Stimulated activated naive CD8-positive, alpha-beta T cell treated with anti-CD3 and anti-CD28 coated beads, Interleukin-15, amount 100 ng/mL, for 72 hours (primary cell): ENCODE data around the gene MAB21L4.
A peak's percentile ranks its signal among the peaks of the same experiment; 100 is the strongest.

Source experiments
- ATAC-seq: fragments of 150-1000 bp; cut with Tn5 transposase; 2 replicates; pipeline ENCODE4 v1.10.0; 2021; ENCODE audit warnings: mild to moderate bottlenecking, moderate library complexity
- DNase-seq, 2 donors: peaks; one replicate each; pipeline ENCODE4 v3.0.0; 2021 to 2022
- H3K27ac Mint-ChIP-seq, 2 donors: one replicate each; pipeline ENCODE4 v1.8.0; 2022; ENCODE audit warnings: mild to moderate bottlenecking in 2 of 2, mixed read lengths in 2 of 2, moderate library complexity in 2 of 2
- H3K27me3 Mint-ChIP-seq: one replicate; pipeline ENCODE4 v1.8.0; 2022; ENCODE audit warnings: mixed read lengths
- H3K4me1 Mint-ChIP-seq: one replicate; pipeline ENCODE4 v1.8.0; 2022; ENCODE audit warnings: mild to moderate bottlenecking, mixed read lengths
- H3K4me3 Mint-ChIP-seq, 2 donors: one replicate each; pipeline ENCODE4 v1.8.0; 2022; ENCODE audit warnings: mild to moderate bottlenecking in 2 of 2, mixed read lengths in 2 of 2, moderate library complexity in 1 of 2
- H3K9me3 Mint-ChIP-seq, 2 donors: one replicate each; pipeline ENCODE4 v1.8.0; 2022; ENCODE audit warnings: mixed read lengths in 2 of 2

MAB21L4 gene

DNA sequence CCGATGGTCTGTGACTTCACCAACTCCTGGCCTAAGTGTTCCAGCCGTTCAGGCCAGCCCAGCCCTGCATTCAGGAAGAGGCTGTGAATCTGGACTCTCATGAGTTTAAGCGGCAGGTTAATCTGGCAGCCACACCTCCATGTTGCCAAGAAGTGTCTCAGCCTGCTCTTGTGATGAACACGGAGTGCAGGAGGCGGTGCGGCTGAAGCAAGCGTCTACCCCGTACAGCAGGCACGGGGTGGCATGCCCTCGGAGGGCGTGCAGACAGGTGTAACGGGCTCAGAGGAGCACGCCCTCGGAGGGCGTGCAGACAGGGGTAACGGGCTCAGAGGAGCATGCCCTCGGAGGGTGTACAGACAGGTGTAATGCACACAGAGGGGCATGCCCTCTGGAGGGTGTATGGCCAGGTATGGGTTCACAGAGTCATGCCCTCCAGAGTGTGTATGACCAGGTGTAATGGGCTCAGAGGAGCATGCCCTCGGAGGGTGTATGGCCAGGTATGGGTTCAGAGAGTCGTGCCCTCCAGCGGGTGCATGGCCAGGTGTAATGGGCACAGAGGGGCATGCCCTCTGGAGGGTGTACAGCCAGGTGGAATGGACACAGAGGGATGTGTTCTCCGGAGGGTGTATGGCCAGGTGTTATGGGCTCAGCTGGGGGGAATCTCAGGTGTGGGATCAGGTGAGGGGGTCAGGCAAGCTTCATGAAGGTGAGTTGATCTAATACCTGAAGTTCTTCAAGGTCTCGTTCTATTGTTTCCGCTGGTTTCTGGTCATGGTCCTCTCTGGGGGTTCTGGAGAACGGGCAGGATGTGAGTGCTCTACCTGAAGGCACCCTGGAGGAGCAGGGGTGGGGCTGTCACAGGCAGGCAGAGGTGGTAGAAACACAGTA lies 32.8 kb upstream of the MAB21L4 start:
- H3K4me1 Mint-ChIP-seq = no peaks in the 10 kb centered on the region
- DNase-seq = peak in 1 of 2 donors; percentile 4
- no peak overlapping the region for H3K27ac Mint-ChIP-seq
- no peak for ATAC-seq
- H3K27me3 Mint-ChIP-seq = no peaks in the 10 kb centered on the region
- H3K9me3 Mint-ChIP-seq = no peaks in the 10 kb centered on the region
- no peak overlapping the region for H3K4me3 Mint-ChIP-seq

DNA sequence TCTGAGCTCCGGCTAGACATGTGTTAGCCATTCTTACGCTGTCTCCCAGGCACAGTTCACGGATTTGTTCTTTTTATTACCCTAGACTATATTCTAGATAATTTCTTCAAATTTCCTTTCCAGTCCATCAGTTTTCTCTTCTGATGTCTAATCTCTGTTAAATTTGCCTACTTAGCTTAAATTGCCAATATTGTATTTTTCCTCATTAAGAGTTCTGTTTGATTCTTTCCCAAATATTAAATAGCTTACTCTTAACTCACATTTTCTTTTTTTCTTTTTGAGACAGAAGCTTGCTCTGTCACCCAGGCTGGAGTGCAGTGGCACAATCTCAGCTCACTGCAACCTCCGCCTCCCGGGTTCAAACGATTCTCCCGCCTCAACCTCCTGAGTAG lies 31.4 kb upstream of the MAB21L4 start:
- H3K27ac Mint-ChIP-seq = no peak overlapping the region
- H3K9me3 Mint-ChIP-seq = no peaks in the 10 kb centered on the region
- H3K4me1 Mint-ChIP-seq = no peaks in the 10 kb centered on the region
- H3K4me3 Mint-ChIP-seq = no peak overlapping the region
- ATAC-seq (no peak), DNase-seq (no peak)
- no peaks in the 10 kb centered on the region for H3K27me3 Mint-ChIP-seq

DNA sequence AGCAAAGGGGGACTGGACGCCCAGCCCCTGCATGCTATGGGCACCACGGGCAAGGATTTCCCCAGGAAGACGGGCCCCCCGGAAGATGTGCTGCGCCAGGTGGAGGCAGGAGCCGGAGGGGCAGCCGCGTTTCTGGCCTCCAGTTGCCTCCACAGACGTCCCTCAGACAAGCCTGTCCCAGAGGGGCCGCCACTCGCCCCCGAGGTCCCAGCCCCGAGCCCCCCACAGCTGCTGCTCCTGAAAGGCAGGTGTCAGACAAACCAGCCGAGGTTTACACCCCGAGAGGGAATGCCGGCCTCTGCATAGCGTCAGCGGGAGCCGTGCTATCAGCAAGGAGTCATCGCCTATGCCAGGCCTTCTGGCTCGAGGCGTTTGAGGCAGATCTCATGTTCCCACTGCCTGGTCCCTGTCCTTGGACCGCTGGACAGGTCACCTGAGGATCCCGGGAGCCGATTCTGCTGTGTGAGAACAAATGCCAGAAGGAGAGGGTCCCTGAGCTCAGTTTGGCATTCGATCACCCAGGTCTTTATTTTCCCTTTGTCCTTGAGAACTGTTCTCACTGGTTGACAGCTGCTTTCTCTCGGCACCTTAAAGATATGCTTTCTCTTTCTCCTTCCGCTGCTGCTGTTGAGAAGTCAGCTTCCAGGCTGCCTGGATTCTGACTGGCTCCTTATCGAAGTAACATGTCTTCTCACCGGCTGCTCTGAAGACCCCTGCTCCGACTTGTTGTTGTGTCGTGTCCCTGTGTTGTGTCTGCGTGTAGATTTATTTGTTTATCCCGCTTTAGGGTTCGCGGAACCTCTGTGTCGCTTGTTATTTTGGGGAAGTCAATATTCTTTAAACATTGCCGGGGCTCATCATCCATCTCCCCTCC lies 30.8 kb upstream of the MAB21L4 start:
- Mint-ChIP-seq H3K27me3 (no peaks in the 10 kb centered on the region), H3K4me3 (no peak overlapping the region), H3K27ac (no peak overlapping the region), H3K4me1 (no peaks in the 10 kb centered on the region), H3K9me3 (no peaks in the 10 kb centered on the region)
- ATAC-seq (no peak), DNase-seq (peak in 1 of 2 donors; percentile 7)

DNA sequence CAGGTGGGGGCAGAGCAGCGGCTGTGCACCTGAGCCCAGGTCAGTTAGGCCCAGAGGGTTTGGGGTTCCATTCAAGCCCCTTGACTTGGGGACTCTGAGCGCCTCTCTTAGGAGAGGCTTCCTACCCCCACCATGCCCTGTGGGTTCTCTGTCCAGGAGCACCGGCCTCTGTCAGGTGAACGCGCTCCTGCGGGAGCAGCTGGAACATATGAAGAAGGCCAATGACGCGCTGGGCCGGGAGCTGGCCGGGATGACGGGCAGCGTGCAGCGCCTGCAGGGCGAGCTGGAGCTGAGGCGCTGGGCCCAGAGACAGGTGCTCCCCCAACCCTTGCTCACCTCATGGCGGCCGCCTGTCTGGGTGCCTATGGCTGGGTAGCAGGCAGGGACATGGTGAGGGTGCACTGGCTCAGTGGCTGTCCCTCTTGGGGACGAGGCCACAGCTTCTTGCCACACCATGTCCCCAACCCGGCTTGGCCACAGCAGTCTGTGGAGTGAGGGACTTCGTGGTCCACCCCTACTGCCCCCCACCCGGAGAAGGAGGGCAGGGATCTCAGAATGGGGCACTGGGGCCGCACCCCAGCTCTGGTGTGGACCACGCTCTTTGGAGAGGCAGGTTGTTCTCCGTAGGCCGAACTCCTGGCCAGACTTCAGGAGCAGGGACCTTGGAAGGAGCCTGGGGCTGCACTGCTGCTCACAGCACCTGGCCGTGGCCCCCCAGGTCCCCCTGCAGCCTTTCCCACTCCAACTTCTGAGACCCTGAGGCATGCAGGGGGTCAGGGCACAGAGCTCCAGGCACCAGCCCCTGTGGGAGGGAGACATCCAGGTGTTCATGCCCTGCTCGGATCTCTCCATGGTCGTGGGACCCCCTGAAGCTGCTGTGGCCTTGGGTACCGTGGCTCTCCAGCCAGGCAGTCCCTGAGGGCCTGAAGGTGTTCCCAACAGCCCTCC lies 29.9 kb upstream of the MAB21L4 start:
- DNase-seq = peak in 1 of 2 donors; percentile 9
- Mint-ChIP-seq H3K27ac (no peak overlapping the region), H3K4me1 (no peaks in the 10 kb centered on the region), H3K4me3 (no peak overlapping the region), H3K27me3 (no peaks in the 10 kb centered on the region), H3K9me3 (no peaks in the 10 kb centered on the region)
- ATAC-seq = peak; percentile 16

DNA sequence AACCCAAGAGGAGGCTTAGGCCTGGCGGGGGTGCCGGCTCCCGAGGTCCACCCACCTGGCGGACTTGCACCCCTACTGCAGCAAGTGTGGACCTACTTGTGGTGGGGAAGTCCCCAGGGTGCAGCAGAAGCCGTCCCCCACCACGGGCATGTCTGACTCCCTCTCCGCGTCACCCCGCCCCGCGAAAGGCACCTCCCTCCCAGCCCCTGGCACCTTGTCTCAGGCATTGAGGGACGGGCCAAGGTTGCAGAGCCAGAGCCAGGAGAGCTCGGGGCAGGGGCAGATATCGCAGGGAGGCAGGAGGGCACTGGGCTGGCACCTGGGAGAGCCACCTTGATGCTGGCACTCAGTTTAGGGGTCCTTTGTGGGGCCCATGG lies 29.2 kb upstream of the MAB21L4 start:
- DNase-seq (peak in 1 of 2 donors; percentile 11), ATAC-seq (peak; percentile 14)
- H3K27ac Mint-ChIP-seq = no peak overlapping the region
- no peaks in the 10 kb centered on the region for H3K9me3 Mint-ChIP-seq
- no peak overlapping the region for H3K4me3 Mint-ChIP-seq
- H3K27me3 Mint-ChIP-seq = no peaks in the 10 kb centered on the region
- H3K4me1 Mint-ChIP-seq = no peaks in the 10 kb centered on the region

DNA sequence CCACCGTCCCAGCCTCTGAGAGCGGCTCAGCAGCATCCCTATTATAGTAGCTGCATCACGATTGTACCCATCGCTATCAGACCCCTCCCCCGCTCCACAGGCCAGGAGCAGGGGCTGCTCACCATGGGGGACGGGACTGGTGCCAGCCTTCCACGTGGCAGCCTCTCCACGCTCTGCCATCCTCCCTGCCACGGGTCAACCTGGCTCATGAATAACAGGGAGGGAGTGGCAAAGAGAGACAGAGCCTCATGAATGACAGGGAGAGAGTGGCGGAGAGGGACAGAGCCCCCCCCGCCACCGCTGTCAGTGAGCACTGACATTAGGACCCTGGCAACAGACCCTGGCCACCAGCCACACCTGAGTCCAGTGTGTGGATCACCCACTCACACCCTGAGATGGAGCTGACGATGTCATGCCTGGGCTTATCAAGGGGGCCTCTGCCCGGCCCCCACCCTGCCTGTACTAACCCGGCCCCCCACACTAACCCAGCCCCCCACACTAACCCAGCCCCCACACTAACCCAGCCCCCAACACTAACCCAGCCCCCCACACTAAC lies 27.1 kb upstream of the MAB21L4 start:
- DNase-seq = peak in 1 of 2 donors; percentile 5
- H3K9me3 Mint-ChIP-seq = no peaks in the 10 kb centered on the region
- H3K27ac Mint-ChIP-seq = no peak overlapping the region
- ATAC-seq = no peak
- no peaks in the 10 kb centered on the region for H3K4me1 Mint-ChIP-seq
- no peaks in the 10 kb centered on the region for H3K27me3 Mint-ChIP-seq
- no peak overlapping the region for H3K4me3 Mint-ChIP-seq

DNA sequence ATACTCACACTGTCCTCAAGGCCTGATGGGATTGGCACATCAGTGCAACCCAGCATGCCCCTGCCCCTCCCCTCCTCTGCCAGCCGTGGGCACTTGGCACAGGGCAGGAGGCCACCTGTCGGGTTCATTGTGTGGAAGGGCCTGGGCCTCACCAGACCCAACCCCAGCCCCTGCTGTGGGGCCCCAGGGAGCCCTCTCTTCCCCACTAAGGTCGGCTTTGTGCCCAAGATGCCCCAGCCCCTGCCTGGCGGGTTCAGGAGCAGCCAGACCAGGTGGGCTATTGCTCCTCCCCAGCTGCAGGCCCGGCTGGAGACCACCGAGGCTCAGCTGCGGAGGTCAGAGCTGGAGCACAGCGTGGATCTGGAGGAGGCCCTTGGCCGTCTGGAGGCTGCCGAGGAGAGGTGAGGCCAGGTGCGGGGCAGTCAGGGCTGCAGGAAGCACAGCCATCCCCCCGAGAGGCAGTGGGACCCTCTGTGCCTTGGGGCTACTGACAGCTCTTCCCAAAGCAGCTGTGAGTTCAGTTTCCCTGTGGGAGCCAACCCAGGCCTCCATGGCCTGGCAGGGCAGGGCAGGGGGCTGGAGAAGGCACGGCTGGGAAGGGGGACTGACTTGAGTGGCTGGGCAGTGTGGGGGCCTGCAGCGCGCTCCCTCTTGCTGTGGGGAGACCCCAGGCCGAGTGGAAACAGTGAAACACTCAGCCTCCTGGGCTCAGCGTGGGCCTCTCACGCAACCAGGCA lies 26.5 kb upstream of the MAB21L4 start:
- no peak for ATAC-seq
- peak in 1 of 2 donors; percentile 8 for DNase-seq
- peaks cover under 1% of the 10 kb centered on the region for H3K27me3 Mint-ChIP-seq
- no peaks in the 10 kb centered on the region for H3K4me1 Mint-ChIP-seq
- no peak overlapping the region for H3K27ac Mint-ChIP-seq
- H3K4me3 Mint-ChIP-seq = no peak overlapping the region
- no peaks in the 10 kb centered on the region for H3K9me3 Mint-ChIP-seq

DNA sequence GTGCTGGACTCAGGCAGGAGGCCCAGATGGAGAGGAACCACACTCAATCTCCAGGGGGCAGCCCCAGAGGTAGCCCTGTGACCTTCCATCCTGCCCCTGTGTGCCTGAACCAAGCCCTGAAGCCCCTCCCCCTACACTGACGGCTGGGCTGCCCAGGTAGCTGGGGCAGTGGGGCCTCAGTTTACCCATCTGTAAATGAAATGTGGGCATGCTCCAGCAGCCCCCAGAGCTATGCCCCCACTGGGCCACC lies 26.0 kb upstream of the MAB21L4 start:
- peaks cover 5% of the 10 kb centered on the region for H3K27me3 Mint-ChIP-seq
- no peak for ATAC-seq
- no peak overlapping the region for H3K27ac Mint-ChIP-seq
- no peak for DNase-seq
- no peaks in the 10 kb centered on the region for H3K9me3 Mint-ChIP-seq
- H3K4me3 Mint-ChIP-seq = no peak overlapping the region
- H3K4me1 Mint-ChIP-seq = no peaks in the 10 kb centered on the region

DNA sequence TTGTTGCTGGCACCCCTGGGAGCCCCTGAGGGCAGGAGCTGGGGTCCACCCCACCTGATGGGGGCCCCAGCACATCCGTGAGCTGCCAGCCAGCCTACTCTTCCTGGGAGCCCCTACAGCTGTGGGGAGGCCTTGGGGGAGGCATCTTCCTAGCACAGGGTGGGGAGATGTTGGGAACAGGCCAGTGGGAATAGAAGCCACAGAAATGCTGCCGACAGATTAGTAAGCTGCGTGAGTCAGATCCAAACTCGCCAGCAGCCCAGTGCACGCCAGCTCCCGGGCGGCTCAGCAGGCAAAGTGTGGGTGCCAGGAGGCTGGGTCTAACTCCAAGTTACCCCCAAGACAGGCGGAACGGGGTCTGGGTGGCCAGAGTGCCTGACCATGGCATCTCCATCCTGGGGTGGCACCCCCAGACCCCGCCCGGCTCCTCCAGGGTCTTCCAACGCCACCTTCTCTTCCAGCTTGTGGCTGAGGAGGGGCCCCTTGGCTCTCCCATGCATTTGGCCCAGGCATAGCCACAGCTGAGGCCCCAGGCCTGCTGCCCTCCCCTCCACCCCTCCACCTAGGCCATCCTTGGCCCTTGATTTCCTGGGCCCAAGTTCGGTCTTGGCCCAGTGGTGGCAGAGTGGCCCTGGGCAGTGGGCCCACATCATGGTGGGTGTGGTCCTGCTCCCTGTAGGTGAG lies 25.5 kb upstream of the MAB21L4 start:
- DNase-seq = peak in 1 of 2 donors; percentile 5
- Mint-ChIP-seq H3K27ac (no peak overlapping the region), H3K27me3 (peaks cover 10% of the 10 kb centered on the region), H3K4me1 (no peaks in the 10 kb centered on the region), H3K4me3 (no peak overlapping the region), H3K9me3 (no peaks in the 10 kb centered on the region)
- ATAC-seq = no peak

DNA sequence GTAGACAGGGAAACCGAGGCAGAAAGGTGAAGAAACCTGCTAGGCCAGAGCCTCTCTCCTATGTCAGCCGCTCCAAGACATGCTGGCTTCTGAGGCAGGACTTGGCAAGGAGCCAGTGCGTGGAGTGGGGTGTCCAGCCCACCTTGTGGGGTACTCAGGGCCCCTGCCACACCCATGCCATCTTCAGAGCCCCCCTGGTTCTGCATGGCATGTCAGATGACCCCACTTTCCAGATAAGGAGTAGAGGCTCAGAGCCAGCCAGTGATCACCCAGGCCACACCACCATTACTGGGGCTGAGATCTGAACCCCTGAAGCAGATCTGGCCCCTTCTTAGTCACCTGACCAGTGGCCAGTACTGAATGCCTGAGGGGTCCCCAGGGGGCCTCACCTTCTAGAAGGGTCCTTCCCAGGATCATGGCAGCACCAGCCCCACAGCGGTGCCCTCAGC lies 24.9 kb upstream of the MAB21L4 start:
- DNase-seq = peak in 1 of 2 donors; percentile 4
- Mint-ChIP-seq H3K4me3 (no peak overlapping the region), H3K4me1 (no peaks in the 10 kb centered on the region), H3K27me3 (peaks cover 16% of the 10 kb centered on the region), H3K27ac (no peak overlapping the region), H3K9me3 (no peaks in the 10 kb centered on the region)
- ATAC-seq = no peak

DNA sequence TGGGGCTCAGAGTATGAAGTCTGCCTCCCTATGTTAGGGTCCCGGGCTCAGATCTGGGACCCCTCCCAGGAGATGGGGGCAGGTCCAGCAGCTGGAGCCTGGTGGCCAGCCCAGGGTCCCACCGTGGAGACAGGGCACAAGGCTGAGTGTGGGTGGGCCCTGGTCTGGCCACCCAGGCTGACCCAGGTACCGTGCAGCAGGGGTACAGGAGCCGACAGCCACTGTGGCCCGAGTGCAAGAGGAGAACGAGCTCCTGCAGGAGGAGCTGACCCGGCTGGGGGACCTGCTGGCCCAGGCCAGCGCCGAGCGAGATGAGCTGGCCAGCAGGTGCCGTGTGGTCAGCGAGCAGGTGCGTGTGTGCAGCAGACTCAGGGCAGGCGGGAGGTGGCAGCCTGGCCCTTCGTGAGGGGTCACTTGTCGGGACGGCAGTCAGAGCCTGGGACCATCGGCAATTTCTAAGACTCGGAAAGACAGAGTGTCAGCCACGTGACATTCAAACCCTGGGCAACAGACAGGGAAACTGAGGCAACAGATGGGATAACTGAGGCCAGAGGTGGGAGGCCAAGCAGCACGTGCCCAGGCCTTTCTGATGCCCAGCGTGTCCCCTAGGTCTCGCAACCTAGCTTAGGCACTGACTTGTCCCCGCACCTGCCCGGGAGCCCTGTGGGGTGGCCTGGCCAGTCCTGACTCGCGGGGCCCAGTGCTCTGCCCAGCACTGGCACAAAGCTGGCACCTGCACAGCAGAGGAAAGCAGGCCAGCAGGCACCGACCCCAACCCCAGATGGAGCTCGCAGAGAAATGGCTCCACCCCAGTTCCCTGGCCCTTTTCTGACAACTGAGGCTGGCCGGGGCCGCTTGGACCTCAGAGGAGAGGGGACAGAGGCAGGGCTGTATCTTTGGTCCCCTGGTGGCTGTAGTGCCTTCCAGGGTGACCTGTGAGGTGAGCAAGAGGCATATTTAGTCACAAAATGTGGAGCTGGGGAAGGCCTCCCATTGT lies 24.1 kb upstream of the MAB21L4 start:
- Mint-ChIP-seq H3K4me3 (no peak overlapping the region), H3K27ac (no peak overlapping the region), H3K4me1 (peaks cover 5% of the 10 kb centered on the region), H3K9me3 (no peaks in the 10 kb centered on the region), H3K27me3 (peaks cover 24% of the 10 kb centered on the region)
- DNase-seq (peak in 1 of 2 donors; percentile 8), ATAC-seq (no peak)

DNA sequence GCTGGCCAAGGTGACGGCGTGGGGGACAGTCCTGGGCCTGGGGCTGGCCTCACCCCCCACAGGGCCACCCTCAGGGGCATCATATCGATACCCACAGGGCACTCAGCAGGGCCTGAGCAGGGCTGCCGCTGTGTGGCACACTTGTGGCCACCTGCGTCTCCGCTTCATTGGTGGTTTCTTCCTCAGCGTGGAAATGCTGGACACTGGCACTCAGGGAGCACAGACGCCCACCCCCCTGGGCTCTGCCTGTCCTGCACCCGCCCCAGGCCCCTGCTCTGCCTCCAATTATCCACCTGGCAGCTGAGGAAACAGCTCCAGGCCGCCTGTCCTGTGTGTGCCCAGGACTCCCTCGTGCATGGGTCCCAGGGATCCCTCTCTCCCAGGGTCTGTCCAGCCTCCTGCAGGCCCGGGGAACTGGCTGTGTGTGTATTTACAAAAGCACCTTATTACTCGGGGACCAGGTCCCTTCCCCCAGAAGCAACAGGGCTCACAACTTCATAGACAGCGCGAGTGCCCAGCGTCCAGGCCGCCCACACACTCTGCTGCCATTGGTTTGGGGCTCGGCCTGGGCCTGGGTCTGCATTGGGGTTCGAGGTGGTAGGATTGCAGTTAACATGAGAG lies 23.3 kb upstream of the MAB21L4 start:
- Mint-ChIP-seq H3K27ac (no peak overlapping the region), H3K4me3 (no peak overlapping the region), H3K27me3 (peaks cover 31% of the 10 kb centered on the region), H3K9me3 (no peaks in the 10 kb centered on the region), H3K4me1 (peaks cover 5% of the 10 kb centered on the region)
- ATAC-seq (no peak), DNase-seq (no peak)
